HG03066 (cell line): Measurements from ENCODE around the gene CELF5.
"Not testable (repeated sequence)": the region's sequence is repeated elsewhere in the genome, so short reads cannot be mapped to it uniquely, and the experiment has no call there.

ENCODE experiments used
- ATAC-seq: cut with Tn5 transposase; IDR thresholded peaks from one replicate; pipeline ENCODE4 v1.9.1; 2021; ENCODE audit warnings: low read depth; ENCODE audit not compliant: unreplicated experiment

Gene CELF5

DNA sequence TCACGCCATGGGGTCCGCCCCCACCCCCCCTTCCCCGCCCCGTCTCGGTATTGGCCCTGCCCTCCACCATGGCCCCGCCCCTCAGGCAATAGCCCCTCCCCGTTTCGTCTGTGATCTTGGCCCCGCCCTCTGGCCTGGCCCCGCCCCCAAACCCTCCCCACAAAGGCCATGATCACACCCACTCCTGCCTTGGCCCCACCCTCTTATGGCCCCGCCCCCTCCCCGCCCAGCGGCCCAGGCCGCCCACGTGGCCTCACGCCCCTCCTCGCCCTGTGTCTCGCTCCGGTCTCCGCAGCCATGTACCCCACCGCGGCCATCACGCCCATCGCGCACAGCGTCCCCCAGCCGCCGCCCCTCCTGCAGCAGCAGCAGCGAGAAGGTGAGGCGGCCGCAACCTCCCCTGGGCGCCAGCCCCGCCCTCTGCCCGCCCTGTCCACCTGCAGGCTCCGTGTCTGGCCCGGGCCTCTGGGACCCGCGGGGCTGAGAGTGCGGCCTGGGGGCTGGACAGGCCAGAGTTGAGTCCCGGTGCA is 61.3 kb downstream of the CELF5 start:
- ATAC-seq = no peak

DNA sequence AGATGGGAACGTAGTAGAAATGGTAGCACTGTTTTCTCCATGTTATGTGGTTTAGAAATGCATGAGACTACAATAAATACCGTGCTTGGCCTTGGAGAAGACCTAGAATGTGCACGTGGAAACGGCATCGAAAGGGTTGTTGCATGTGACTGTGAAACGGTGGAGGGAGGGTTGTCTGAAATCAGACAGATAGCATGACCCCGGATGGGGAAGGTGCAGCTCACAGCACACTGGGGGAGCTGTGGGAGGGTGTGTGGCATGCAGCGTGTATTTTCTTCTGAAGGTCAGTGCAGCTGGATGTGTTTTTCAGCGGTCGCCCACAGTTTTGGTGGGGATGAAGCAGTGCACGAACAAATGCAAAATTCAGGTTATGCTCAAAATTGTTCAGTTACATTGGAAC is 63.4 kb downstream of the CELF5 start:
- ATAC-seq = no peak

- not testable (repeated sequence) for ATAC-seq
Observed at GRCh38 chr19:3288437-3288836, 64.0 kb downstream of the CELF5 start.

- ATAC-seq = no peak
Observed at GRCh38 chr19:3289971-3290569, 65.6 kb downstream of the CELF5 start.

GRCh38 chr19:3290858-3291257 is 66.4 kb downstream of the CELF5 start:
- not testable (repeated sequence) for ATAC-seq

GRCh38 chr19:3291644-3292043 is 67.2 kb downstream of the CELF5 start:
- no peak for ATAC-seq

DNA sequence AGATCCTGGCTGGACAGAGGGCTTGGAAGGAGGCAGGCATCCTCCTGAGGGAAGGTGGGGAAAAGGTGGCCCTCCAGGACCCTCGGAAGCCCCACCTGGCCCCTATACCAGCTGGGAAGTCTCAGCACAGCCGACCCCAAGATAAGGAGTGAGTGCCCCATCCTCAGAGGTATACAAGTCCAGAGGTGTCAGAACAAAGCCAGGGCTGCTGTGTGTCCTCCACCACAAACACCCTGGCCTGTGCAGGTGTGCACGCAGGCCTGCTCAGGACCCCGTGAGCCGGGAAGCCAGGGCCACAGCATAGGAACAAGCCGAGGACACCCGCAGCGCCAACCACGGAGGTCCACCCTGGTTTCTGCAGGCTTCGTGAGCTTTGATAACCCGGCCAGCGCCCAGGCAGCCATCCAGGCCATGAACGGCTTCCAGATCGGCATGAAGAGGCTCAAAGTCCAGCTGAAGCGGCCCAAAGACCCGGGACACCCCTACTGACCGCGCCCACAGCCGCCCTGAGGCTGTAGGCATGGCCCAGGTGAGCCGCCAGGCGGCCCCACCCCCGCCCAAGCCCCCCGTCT is 68.6 kb downstream of the CELF5 start:
- no peak for ATAC-seq

DNA sequence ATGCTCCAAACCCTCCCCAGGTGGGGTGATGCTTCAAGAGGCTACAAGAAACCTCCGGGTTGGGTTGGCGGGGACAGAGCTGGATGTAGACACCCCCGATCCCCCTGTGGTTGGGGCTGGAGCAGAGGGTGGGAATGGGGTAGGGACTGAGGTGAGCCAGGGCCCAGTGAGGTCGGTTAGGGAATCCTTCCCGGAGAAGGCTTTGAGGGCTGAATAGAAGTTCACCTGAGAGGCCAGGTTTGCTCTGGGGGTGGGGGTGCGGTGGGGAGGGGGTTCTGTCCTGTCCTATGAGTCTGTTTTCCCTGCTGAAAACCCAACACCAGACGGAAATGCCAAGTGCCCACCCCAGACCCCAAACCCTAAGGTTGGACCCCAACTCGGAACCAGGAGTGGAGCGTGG is 69.1 kb downstream of the CELF5 start:
- no peak for ATAC-seq

DNA sequence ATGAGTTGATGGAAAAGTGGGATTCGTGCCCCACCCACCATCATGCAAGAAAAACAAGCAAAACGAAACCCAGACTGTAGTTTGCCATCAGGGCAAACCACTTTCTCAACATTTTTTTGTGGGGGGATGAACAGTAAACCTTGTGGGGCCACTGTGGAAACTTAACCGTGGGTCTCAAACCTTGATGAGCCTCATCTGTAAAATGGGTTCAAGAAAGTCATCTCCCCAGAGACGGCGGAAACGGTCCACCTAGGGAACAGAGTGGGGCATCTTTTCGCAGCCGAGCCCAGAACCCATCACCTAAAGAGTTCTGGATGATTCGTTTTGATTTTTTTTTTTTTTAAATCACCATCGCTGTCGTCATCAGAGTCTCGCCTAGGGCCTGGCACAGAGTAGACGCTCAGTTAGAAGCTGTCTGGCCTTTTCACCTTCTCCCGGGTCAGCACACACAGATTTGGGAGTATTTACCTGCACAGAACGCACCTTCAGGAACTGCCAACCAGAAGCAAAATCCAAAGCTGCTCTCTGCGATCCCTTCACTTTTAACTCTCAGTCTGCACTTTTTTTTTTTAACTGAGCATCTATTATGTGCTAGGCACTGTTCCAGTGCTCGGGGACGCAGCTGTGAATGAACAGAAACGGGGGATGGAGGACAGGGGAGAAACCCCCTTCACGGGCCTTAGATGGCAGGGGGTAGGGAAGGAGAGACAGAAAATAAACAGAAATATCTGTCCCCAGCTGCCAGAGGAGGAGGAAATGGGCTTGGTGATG is 69.8 kb downstream of the CELF5 start:
- ATAC-seq = no peak

DNA sequence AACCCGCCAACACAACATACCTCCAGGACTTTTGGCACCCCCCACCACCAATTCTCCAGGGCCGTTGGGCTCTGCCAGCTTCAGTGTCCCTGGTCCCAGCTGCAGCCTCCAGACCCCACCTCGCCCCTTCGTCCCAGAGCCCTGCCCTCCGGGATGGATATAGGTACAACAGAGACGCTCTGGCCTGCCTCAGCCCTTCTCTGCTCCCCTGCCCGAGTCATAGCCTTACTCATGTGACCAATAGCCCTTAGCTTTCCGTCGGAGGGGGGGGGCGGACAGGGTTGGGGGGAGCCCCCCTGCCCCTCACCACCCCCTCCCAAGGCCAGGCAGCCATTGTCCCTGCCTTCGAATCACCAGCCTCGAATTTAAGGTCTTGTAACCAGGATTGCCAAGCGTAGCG is 71.1 kb downstream of the CELF5 start:
- ATAC-seq = no peak

DNA sequence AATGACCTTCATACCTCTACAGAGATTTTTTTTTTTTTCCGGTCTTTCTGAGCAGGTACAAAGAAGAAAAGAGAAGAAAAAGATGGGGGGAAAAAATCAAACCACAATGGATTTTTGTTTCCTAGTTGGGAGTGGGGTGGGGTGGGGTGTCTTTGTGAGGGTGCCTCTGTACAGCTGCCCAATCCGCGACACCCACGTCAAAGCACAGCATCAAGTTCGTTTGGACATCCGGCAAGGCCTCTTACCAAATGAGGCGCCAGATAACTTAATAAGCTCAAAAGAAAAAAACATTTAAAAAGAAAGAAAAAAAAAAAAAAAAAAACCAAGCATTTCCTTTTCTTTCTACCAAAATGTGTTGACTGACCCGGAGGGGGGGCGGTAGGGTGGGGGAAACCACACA is 71.6 kb downstream of the CELF5 start:
- ATAC-seq = no peak

GRCh38 chr19:3296446-3296845 is 72.0 kb downstream of the CELF5 start:
- ATAC-seq = no peak

DNA sequence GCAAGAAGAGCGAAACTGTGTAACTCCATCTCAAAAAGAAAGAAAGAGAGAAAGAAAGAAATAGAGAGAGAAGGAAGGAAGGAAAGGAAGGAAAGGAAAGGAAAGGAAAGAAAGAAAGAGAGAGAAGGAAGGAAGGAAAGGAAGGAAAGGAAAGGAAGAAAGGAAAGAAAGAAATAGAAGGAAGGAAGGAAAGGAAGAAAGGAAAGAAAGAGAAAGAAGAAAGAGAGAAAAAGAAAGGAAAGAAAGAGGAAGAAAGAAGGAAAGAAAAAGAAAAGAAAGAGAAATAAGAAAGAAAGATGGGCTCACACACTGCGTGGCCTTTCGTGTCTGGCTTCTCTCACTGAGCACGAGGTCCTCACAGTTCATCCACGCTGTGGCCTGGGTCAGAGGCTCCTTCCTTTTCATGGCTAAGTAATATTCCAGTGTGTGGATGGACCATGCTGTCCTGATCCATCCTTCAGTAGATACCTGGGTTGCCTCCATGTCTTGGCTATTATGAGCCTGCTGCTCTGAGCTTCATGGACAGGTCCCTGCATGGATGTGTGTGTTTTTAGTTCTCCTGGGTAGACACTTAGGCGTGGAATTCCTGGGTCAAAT is 74.5 kb downstream of the CELF5 start:
- ATAC-seq = no peak

DNA sequence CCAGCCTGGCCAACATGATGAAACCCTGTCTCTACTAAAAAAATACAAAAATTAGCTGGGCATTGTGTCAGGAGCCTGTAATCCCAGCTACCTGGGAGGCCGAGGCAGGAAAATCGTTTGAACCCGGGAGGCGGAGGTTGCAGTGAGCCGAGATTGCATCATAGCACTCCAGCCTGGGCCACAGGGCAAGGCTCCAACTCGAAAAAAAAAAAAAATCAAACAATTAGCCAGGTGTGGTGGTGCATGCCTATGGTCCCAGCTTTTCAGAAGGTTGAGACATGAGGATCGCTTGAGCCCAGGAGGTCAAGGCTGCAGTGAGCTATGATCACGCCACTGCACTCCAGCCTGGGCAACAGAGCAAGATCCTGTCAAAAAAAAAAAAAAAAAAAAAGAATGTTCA is 76.1 kb downstream of the CELF5 start:
- not testable (repeated sequence) for ATAC-seq

- ATAC-seq = no peak
Observed at GRCh38 chr19:3302755-3303154, 78.3 kb downstream of the CELF5 start.

- no peak for ATAC-seq
Observed at GRCh38 chr19:3304871-3305423, 80.5 kb downstream of the CELF5 start.

DNA sequence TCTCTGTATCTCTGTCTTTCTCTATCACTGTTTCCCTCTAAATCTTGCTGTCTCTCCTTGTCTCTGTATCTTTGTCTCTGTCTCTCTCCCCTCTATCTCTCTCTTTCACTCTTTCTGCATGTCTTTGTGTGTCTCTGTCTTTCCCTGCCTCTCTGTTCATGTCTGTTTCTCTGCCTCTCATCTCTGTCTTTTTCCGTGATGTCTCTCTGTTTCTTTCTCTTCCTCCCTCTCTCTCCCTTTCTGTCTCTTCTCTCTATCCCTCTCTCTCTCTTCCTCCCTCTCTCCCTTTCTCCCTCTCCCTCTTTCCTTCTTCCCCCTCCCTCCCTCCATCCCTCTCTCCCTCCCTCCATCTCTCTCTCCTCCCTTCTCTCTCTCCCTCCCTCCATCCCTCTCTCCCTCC is 85.3 kb downstream of the CELF5 start:
- no peak for ATAC-seq

DNA sequence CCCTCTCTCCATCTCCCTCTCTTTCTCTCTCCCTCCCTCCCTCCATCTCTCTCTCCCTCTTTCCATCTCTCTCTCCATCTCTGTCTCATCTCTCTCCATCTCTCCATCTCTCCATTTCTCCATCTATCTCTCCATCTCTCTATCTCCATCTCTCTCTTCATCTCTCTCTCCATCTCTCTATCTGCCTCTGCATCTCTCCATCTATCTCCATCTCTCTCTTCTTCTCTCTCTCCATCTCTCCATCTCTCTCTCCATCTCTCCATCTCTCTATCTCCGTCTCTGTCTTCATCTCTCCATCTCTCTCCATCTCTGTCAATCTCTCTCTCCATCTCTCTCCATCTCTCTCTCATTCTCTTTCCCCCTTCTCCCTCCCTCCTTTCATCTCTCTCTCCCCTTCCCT is 85.8 kb downstream of the CELF5 start:
- no peak for ATAC-seq

GRCh38 chr19:3310711-3311110 is 86.2 kb downstream of the CELF5 start:
- no peak for ATAC-seq

DNA sequence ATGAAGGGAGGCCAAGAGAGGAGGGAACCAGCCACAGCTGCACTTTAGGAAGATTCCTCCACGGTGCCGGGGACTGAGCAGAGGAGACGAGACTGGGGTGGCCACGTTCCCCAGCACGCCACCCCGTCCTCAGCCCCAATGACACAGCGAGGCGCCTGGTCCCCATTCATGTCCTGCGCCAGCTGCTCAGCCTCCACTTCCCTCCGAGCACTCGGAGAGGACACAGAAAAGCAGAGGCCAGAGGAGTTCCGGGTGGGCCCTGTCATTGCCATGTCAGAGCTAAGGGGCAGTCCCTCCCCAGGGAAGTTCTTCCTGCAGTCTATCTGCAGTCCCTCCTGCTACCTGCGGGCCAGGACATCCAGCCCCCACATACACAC is 88.7 kb downstream of the CELF5 start:
- ATAC-seq = no peak

GRCh38 chr19:3314962-3315675 is 90.7 kb downstream of the CELF5 start:
- ATAC-seq = no peak
